NCI-H1105 (cell line): ENCODE results near the gene KCNE1.
"Not testable (repeated sequence)": the region's sequence is repeated elsewhere in the genome, so short reads cannot be mapped to it uniquely, and the experiment has no call there.

Experiments used
- DNase-seq: peaks from one replicate; lab custom pipeline; 2025; lab: John Stamatoyannopoulos, UW

KCNE1 gene

DNA sequence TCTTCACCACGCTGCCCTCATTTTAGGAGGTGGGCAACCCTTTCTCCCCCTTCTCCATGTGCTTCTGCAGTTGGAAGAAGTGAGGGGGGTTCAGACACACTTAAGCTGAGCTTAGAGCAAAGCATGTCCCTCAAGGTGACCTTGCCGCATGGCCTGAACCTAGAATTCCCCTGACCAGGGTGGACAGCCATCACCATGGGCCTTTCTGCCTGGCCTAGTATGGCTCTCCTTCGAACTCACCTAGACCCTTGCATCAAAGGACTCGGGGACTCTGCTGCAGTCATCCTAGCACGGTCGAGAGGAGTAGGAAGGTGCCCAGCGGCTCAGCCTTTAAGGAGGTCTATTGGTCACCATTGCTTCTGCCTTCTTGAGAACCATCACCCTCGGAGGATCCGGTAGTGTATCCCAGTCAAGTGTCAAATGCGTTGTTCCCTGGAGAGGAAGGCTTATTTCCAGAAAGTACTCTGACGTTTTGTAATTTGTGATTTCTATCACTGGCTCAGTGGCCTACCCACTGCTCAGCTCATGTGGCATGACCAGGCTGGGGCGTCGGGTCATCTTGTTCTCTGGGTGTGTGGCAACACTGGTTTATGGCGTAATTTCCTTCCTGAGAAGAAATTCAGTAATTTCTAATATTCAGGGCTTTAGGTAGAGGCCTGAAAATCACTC lies at the start of gene KCNE1:
Gene KCNE1 (minus strand): TSS at position 424 of the 669 bp plus-strand sequence. CDS start 62,576 bp downstream, outside the sequence.
- no peak for DNase-seq

DNA sequence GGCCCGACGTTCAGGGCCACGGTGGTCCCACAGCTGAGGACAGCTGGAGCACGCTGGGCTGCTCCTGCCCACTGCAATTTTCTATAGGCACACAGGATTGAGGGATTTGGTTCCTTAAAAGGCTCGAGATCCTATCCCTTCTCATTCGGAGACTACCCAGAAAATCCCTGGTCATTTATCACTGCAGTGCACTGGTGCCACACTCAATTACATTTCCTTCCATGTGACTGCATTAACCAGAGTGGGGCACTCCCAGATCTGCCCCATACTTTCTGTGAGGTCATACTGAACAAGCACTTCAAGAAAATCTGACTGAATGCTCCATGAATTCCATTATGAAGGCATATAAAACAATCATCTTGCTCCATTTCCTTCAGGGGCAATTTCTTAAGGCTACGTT lies 49.8 kb upstream of the KCNE1 start:
- no peak for DNase-seq

DNA sequence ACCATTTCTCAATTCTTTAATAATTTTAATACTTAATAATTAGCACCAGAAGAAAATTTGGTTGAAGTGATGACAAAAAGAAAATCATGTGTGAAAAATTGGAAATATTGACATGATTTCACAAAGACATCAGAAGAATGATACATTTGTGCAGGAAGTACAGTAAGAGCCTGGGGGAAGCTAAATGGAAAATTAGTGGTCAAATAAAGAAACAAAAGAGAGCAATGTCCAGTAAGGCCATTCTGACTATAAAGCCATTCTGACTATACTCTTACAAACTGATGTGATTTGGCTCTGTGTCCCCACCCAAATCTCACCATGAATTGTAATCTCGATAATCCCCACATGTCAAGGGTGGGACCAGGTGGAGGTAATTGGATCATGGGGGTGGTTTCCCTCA lies 48.6 kb upstream of the KCNE1 start:
- no peak for DNase-seq

GRCh38 chr21:34560021-34560420 lies 48.0 kb upstream of the KCNE1 start:
- DNase-seq: no peak

DNA sequence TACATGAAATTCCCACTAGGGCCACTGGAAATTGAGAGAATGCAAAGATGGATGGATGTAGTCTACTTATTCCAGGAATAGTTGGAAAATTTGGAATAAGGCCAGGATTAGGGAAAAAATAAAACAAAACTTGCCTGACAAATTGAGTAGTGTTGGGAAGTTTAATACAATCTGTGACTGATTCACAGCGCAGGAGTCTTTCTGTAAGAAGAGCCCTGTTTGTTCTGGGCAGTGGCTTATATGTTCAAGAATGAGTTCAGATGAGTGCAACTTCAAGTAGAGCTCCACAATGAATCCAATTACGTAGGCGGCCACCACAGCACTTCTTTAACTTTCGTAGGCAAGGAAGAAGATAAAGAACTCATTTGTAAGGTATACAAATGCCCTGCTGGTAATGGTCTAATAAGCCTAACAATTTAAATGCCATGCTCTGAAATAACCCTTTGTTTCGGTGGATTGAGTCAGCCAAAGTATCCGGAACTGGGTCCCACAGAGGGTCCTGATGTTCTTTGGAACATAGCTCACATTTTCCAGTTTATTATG lies 47.1 kb upstream of the KCNE1 start:
- DNase-seq: no peak

- no peak for DNase-seq
Measured at GRCh38 chr21:34558166-34558565, 46.2 kb upstream of the KCNE1 start.

GRCh38 chr21:34557261-34557660 lies 45.3 kb upstream of the KCNE1 start:
- DNase-seq: no peak

GRCh38 chr21:34554670-34555069 lies 42.7 kb upstream of the KCNE1 start:
- not testable (repeated sequence) for DNase-seq

DNA sequence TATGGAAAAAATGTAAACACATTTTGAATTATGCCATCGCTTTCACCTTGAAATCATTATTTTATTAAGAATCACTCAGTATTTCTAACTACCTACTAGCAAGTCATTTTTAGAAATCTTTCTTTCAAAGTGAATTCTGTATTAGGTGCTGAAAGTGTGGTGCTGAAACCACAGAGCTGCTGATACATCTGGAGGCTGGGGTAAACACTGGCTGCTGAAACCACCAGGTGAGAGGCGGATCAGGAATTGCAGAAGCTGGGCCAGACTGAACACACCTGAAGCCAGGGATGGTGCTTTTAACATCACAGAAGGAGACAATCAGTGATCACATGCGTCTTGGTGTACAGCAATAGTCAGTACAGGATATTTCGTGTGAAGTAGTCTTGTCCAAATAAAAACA lies 42.2 kb upstream of the KCNE1 start:
- no peak for DNase-seq

- DNase-seq: no peak
Measured at GRCh38 chr21:34553151-34553952, 41.3 kb upstream of the KCNE1 start.

GRCh38 chr21:34552360-34553098 lies 40.5 kb upstream of the KCNE1 start:
- no peak for DNase-seq

- no peak for DNase-seq
Measured at GRCh38 chr21:34550182-34550799, 38.3 kb upstream of the KCNE1 start.

DNA sequence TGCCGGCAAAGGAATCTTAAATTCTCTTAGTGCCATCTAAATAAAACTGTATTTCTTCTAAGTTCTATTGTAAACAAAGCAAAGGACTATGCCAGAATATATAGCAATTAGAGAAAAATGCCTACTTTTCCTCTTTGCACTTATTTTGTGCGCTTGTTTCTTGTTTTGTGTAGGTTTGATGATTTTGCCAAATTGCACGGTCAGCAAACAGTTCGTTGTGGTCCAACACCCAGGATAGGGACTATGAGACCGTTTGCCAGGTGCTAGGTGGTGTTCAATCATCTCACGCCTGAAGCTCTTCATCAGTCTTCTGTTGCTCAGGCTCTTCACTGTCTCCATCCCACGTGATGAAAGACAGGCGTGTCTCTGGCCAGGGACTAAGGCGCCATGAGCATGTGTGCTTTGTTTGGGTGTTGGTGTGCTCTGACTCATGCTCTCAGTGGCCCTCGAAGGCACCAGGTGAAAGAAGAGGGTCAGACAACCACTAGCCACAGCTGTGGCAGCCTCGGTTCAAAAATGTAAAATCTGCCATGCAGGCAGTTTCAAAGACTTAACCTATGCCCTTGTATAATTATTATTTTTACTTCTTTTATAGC lies 36.9 kb upstream of the KCNE1 start:
- DNase-seq: no peak

GRCh38 chr21:34546542-34546941 lies 34.5 kb upstream of the KCNE1 start:
- DNase-seq: no peak

GRCh38 chr21:34545079-34545884 lies 33.3 kb upstream of the KCNE1 start:
- no peak for DNase-seq

GRCh38 chr21:34544032-34544496 lies 32.1 kb upstream of the KCNE1 start:
- peak; percentile 2 for DNase-seq

- no peak for DNase-seq
Measured at GRCh38 chr21:34543017-34543416, 31.0 kb upstream of the KCNE1 start.

GRCh38 chr21:34540206-34540605 lies 28.2 kb upstream of the KCNE1 start:
- no peak for DNase-seq

DNA sequence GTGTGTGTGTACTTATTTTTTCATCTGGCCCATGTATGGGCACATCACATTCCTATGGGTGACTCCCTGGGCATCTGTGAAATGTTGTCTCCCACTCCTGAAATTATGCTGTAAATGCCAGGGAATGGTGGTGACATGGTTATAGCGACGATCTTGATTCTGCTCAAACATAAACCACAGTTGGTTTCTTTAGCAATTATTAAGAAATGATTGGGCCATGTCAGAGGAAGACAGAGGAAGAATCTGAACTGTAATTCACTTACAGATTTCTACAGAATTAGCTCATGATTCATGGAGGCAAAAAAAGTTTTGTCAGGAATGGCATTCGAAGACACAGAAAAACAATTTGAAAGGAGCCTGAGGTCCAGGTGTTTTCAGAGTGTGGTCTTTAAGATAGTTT lies 25.8 kb upstream of the KCNE1 start:
- no peak for DNase-seq

- no peak for DNase-seq
Measured at GRCh38 chr21:34536820-34537219, 24.8 kb upstream of the KCNE1 start.

- no peak for DNase-seq
Measured at GRCh38 chr21:34536311-34536710, 24.3 kb upstream of the KCNE1 start.
